ENCODE data around the gene BCL11A.

DNA sequence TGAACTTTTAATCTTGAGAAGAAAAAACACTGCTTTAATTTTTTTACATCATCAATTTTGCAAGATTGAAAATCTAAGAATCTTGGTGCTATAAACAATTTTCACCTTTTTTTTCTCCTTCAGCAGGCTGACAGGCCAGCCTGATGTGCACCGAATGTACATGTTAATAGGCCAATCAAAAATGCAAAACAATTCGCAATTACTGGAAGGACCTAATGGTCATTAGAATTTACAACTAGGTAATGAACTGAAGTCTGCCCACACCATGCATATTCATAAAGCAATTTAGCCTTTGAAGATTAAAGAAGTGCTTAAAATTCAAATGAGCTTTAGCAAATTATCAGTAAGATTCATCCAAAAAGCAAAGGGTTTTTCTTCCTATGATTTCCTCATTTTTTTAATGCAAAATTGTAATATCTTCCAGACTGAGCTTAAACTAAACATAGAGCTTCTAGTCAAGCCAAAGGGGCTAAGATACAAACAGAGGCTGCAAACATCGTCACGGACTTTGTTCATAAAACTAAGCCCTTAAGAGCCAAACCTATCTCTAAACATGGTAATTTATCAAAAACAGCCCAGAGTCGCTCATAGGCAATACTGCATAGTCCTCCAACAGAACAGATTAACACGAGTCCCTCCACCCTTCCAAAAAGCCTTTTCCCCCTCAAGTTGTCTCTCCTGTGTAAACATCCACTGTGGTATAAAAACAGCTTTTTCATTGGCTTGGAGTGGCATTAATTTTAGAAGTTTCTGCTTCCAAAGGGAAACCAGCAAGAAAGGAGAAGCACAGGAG is 18.4 kb downstream of the BCL11A start:
- no peak for TF ChIP-seq POLR2A (IDR thresholded peaks at IDR 0.05)
- no peak for TF ChIP-seq EP300 (IDR thresholded peaks at IDR 0.05)
- TF ChIP-seq POLR2AphosphoS5 (IDR thresholded peaks at IDR 0.05) = no peak
- TF ChIP-seq, protein P1, sequence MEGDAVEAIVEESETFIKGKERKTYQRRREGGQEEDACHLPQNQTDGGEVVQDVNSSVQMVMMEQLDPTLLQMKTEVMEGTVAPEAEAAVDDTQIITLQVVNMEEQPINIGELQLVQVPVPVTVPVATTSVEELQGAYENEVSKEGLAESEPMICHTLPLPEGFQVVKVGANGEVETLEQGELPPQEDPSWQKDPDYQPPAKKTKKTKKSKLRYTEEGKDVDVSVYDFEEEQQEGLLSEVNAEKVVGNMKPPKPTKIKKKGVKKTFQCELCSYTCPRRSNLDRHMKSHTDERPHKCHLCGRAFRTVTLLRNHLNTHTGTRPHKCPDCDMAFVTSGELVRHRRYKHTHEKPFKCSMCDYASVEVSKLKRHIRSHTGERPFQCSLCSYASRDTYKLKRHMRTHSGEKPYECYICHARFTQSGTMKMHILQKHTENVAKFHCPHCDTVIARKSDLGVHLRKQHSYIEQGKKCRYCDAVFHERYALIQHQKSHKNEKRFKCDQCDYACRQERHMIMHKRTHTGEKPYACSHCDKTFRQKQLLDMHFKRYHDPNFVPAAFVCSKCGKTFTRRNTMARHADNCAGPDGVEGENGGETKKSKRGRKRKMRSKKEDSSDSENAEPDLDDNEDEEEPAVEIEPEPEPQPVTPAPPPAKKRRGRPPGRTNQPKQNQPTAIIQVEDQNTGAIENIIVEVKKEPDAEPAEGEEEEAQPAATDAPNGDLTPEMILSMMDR (IDR thresholded peaks at IDR 0.05) = no peak

All from upper lobe of left lung (tissue), 4 donors.